Heart left ventricle (tissue), 16 donors: ENCODE data around the gene OGDH. TPM values are rescaled to one million over a fixed set of nuclear protein-coding genes. Genes with fewer than 3 reads are reported as not detected.

Source experiments
- ATAC-seq, 4 donors: fragments of 200-7000 bp; cut with Tn5 transposase; one replicate each; pipeline ENCODE4 v1.9.1; 2020 to 2022; ENCODE audit warnings: moderate library complexity in 4 of 4, mild to moderate bottlenecking in 3 of 4, moderate number of reproducible peaks in 1 of 4
- DNase-seq, 5 donors: peaks; one replicate each; pipeline ENCODE4 v3.0.0-alpha.2; 2020
- H3K27ac ChIP-seq, 12 donors: fragments of 200-600 bp; sonication (generic) in 4 of 12; one replicate each; pipeline versions ENCODE4 v1.5.0 to v1.8.0; 2016 to 2022; ENCODE audit warnings: mild to moderate bottlenecking in 2 of 12
- H3K27me3 ChIP-seq, 9 donors: fragments of 200-600 bp; sonication (generic) in 2 of 9; one replicate each; pipeline versions ENCODE4 v1.5.1 to v1.8.0; 2016 to 2022; ENCODE audit warnings: mild to moderate bottlenecking in 3 of 9
- H3K36me3 ChIP-seq, 9 donors: fragments of 200-600 bp; sonication (generic) in 2 of 9; one replicate each; pipeline versions ENCODE4 v1.5.0 to v1.8.0; 2018 to 2022; ENCODE audit warnings: mild to moderate bottlenecking in 2 of 9
- H3K4me1 ChIP-seq, 12 donors: fragments of 200-600 bp; sonication (generic) in 4 of 12; one replicate each; pipeline versions ENCODE4 v1.5.0 to v1.8.0; 2016 to 2022; ENCODE audit warnings: mild to moderate bottlenecking in 3 of 12
- H3K4me3 ChIP-seq, 12 donors: fragments of 200-600 bp; sonication (generic) in 4 of 12; one replicate each; pipeline versions ENCODE4 v1.5.0 to v1.8.0; 2017 to 2022; ENCODE audit warnings: mild to moderate bottlenecking in 9 of 12, moderate library complexity in 4 of 12
- H3K9me3 ChIP-seq, 12 donors: fragments of 200-600 bp; sonication (generic) in 4 of 12; one replicate each; pipeline versions ENCODE4 v1.5.0 to v1.8.0; 2016 to 2022; ENCODE audit warnings: mild to moderate bottlenecking in 1 of 12
- POLR2A ChIP-seq, 2 donors: fragments of 450-650 bp; IDR thresholded peaks; one replicate each; pipeline ENCODE4 v1.6.1; 2017; ENCODE audit warnings: antibody characterized with exemption in 2 of 2, mild to moderate bottlenecking in 2 of 2, moderate library complexity in 2 of 2
- WGBS, 4 donors: extraction: QIAGEN DNeasy Blood & Tissue Kit in 2 of 4; methylation state at CpG; one replicate each; pipeline versions ENCODE4 v1.1.5 to v1.1.7; 2013 to 2018; 5-methylcytosine and 5-hydroxymethylcytosine counted together
- intact Hi-C, 10 donors: fragments of 100-400 bp; cut with DNase I; formaldehyde crosslinking; loops; one replicate each; pipeline versions ENCODE4 v1.11.1 to v1.14.2; 2022
- polyA plus RNA-seq, 2 donors: library from polyadenylated mRNA; stranded (reverse); fragments of 200-250 nt; gene quantifications; one replicate each; pipeline ENCODE4 v1.2.3, GENCODE V29; 2013
- total RNA-seq, 9 donors: library from RNA; depleted of rRNA in 2 of 9; stranded (reverse); fragments of >200 nt in 2 of 9; fragmentation: NEBNext Ultra II Directional in 3 of 9; extraction: Animal tissue kit (Norgen Biotek cat#: 25700) in 3 of 9; gene quantifications; one replicate each; pipeline versions ENCODE4 v1.1.0 to v1.2.4, GENCODE V29; 2016 to 2023
- TF ChIP-seq, protein P1 (sequence below), 12 donors: fragments of 200-600 bp; sonication (generic) in 4 of 12; IDR thresholded peaks; one replicate each; pipeline versions ENCODE4 v1.5.0 to v1.8.0; 2018 to 2022; ENCODE audit warnings: antibody characterized with exemption in 12 of 12, mild to moderate bottlenecking in 5 of 12
- donor health status: ischemic (EF 13 %, LVEDD 7.1; RV severe dilation, severe dysfunction).
- donor health status: healthy with polysubstance abuse.
- donor health status: DM: no; HTN: yes; CAD: no.
- donor health status: DM: no; HTN: no; CAD: no.
- donor health status: ischemic (EF 25% LVEDD 6.9; RV normal size, moderate dysfunction).
- donor health status: ischemic (EF 25% LVEDD 5.7; RV mildly dilated, moderate dysfunction).
- donor health status: healthy.
- donor health status: DM: yes; HTN: yes; CAD: no.
- donor health status: ischemic (EF 35%, LVEDD 5.7; RV mildly dilated, moderate dysfunction).
- donor health status: nonischemic (EF 11% LVEDD 7.7; RV severe dilation, severe dysfunction).
- donor health status: DM: yes; HTN: yes; CAD: no.
- donor health status: PGD.
- donor health status: ischemic (EF 29% LVEDD 5.4; RV normal size, mild dysfunction).
- donor health status: nonischemic (EF 23%, LVEDD 6.1; RV moderate dilation, normal function).

Gene OGDH
- total and polyA plus RNA-seq, 11 donors: 247 to 789 (median 633) TPM

DNA sequence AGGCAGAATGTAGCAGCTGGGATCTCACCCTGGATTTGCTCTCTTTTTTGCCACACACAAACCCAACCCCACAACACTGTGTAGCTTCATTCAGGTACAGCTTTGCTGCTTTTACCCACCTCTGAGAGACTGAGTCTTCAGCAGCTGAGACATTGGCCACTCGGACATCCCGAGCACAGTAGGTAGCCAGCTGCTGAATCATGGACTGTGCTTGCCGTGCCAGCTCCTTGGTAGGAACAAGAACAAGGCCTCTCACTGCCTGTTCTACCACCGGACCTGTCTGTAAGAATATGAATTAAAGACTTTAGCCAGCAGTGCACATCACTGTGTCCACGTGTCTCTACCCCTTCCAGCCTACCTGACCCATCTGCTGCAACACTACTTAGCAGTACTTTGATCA is 33.7 kb upstream of the OGDH start:
- Histone ChIP-seq H3K9me3 (no peaks in the 10 kb centered on the region), H3K27me3 (no peaks in the 10 kb centered on the region), H3K4me3 (peak overlapping the region; percentile 65 to 97 (median 86)), H3K36me3 (peaks cover 4 to 71% (median 68%) of the 10 kb centered on the region in 9 donors), H3K4me1 (peaks cover 4 to 30% (median 20%) of the 10 kb centered on the region in 12 donors), H3K27ac (peak overlapping the region in 1 of 12 donors; percentile 91)
- intact Hi-C loops: loop anchor here in 2 of 10 donors (5.0 to 10.0 kb wide), 2 partner anchors 80 to 542 kb away; partner anchors contain the start of genes NUDCD3 (in 1 of the 2) and TBRG4 (in 1 of the 2)
- TF ChIP-seq, protein P1, sequence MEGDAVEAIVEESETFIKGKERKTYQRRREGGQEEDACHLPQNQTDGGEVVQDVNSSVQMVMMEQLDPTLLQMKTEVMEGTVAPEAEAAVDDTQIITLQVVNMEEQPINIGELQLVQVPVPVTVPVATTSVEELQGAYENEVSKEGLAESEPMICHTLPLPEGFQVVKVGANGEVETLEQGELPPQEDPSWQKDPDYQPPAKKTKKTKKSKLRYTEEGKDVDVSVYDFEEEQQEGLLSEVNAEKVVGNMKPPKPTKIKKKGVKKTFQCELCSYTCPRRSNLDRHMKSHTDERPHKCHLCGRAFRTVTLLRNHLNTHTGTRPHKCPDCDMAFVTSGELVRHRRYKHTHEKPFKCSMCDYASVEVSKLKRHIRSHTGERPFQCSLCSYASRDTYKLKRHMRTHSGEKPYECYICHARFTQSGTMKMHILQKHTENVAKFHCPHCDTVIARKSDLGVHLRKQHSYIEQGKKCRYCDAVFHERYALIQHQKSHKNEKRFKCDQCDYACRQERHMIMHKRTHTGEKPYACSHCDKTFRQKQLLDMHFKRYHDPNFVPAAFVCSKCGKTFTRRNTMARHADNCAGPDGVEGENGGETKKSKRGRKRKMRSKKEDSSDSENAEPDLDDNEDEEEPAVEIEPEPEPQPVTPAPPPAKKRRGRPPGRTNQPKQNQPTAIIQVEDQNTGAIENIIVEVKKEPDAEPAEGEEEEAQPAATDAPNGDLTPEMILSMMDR (IDR thresholded peaks at IDR 0.05): no peak
- TF ChIP-seq POLR2A (IDR thresholded peaks at IDR 0.05): no peak
- DNase-seq (no peak), ATAC-seq (no peak)
- WGBS, 4 donors: 72 to 77% (median 76%) methylated on average over 5 of the region's 5 CpGs

DNA sequence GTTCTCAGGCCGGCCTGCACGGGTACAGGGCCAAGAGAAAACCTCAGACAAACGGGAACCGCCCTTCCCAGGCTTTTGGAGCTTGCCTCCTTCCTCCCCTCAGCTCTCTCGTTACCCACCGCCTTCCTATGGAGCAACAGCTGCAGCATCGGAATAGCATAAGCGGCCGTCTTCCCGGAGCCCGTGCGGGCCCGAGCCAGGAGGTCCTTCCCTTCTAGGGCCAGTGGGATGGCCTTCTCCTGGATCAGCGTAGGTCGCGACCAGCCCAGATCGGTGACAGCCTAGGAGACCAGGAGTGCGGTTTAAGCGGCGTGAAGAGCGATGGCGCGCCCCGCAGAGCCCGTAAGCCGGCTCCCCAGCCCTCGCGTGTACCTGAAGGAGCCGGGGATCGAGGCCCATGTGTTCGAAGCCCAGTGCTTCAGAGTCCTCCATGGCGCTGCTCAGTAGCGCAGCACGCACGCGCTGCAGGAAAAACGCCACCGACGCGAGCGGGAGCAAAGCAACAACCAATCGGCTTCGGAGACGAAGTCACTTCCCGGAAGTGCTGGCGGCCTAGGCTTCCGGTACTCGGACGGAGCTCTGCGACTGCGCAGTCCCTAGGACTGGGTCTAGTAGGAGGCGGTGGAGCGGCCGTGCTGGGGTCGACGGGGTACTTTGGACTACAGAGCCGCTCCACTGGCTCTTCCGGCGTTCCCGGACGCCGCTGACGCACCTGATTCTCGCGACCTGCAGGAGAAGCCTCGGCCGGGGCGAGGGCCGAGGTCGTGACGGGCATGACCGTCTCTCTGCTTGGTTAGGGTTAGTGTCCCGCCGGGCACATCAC is 32.8 kb upstream of the OGDH start, which contains the start of gene DDX56:
TSS of gene DDX56 (minus strand) at position 445 of the 823 bp plus-strand sequence. CDS start at position 432, 13 bp downstream.
- TF ChIP-seq, protein P1 (IDR thresholded peaks at IDR 0.05): peak in 2 of 12 donors; percentile 6 to 12
- TF ChIP-seq POLR2A (IDR thresholded peaks at IDR 0.05): peak; percentile 58 to 94
- H3K27me3 ChIP-seq: no peaks in the 10 kb centered on the region
- no peaks in the 10 kb centered on the region for H3K9me3 ChIP-seq
- H3K27ac ChIP-seq: peak within 1 kb of the TSS; percentile 53 to 95 (median 88)
- H3K4me1 ChIP-seq: peaks cover 4 to 30% (median 20%) of the 10 kb centered on the region in 12 donors
- ATAC-seq (peak; percentile 96 to 98 (median 97)), DNase-seq (peak; percentile 94 to 97 (median 97))
- peak within 1 kb of the TSS; percentile 65 to 97 (median 86) for H3K4me3 ChIP-seq
- peaks cover 4 to 71% (median 68%) of the 10 kb centered on the region in 9 donors for H3K36me3 ChIP-seq
- WGBS, 4 donors: 0 to 1% (median 0%) methylated on average over 36 to 74 of the region's 74 CpGs
- intact Hi-C loops: loop anchor here in 2 of 10 donors (5.0 to 10.0 kb wide), 2 partner anchors 81 to 541 kb away; partner anchors contain the start of genes NUDCD3 (in 1 of the 2) and TBRG4 (in 1 of the 2)

DNA sequence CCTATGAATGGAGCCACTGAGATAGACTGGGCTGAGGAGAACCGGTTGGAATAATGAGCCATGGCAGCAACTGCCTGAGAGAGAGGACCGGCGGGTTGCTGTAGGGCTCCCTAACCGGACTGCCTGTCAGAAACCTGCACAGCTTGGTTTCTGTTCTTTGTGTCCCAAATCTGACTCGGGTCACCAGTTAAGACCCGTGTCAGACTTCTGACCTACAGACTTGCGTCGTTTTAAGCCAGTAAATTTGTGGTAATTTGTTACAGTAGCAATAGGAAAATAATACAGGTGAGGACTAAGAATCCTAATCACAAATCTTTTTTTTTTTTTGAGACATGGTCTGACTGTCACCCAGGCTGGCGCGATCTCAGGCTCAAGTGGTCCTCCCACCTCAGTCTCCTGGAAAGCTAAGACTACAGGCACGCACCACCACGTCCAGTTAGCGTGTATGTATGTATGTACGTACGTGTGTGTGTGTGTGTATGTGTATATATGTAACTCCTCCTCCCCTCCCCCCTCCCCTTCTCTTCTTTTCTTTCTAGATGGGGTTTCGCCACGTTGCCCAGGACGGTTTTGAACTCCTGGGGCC is 32.0 kb upstream of the OGDH start:
- ATAC-seq: no peak
- H3K4me1 ChIP-seq: peaks cover 4 to 30% (median 20%) of the 10 kb centered on the region in 12 donors
- 31 to 38% (median 33%) methylated on average over 18 of the region's 18 CpGs for WGBS, 4 donors
- no peaks in the 10 kb centered on the region for H3K9me3 ChIP-seq
- peak overlapping the region; percentile 65 to 97 (median 86) for H3K4me3 ChIP-seq
- H3K27me3 ChIP-seq: no peaks in the 10 kb centered on the region
- H3K36me3 ChIP-seq: peaks cover under 1 to 71% (median 68%) of the 10 kb centered on the region in 9 donors
- peak overlapping the region; percentile 53 to 95 (median 88) for H3K27ac ChIP-seq
- DNase-seq: no peak
- TF ChIP-seq, protein P1 (IDR thresholded peaks at IDR 0.05): no peak
- no peak for TF ChIP-seq POLR2A (IDR thresholded peaks at IDR 0.05)
- intact Hi-C loops: loop anchor here in 2 of 10 donors (5.0 to 10.0 kb wide), 2 partner anchors 82 to 540 kb away; partner anchors contain the start of genes NUDCD3 (in 1 of the 2) and TBRG4 (in 1 of the 2)
